Loucy (cell line): ENCODE results near the gene SLC35E4.

ENCODE experiments used
- H2AFZ ChIP-seq: fragments of 200-600 bp; sonication (generic); 2 replicates; pipeline ENCODE4 v1.6.0; 2016; ENCODE audit warnings: antibody characterized with exemption, mild to moderate bottlenecking, low read length, moderate library complexity
- H3F3A ChIP-seq: fragments of 200-600 bp; 2 replicates; pipeline ENCODE4 v1.6.0; 2016; ENCODE audit warnings: antibody characterized with exemption, low read depth, mild to moderate bottlenecking
- H3K27me3 ChIP-seq: fragments of 200-600 bp; sonication (generic); 2 replicates; pipeline ENCODE4 v1.6.1; 2014; ENCODE audit warnings: low read length, mild to moderate bottlenecking; ENCODE audit not compliant: insufficient read depth, poor library complexity, severe bottlenecking
- H3K36me3 ChIP-seq: fragments of 200-600 bp; sonication (generic); 2 replicates; pipeline ENCODE4 v1.6.1; 2016; ENCODE audit warnings: low read length; ENCODE audit not compliant: insufficient read depth
- H3K4me1 ChIP-seq: fragments of 200-600 bp; sonication (generic); 2 replicates; pipeline ENCODE4 v1.5.1; 2014; ENCODE audit warnings: low read length, mild to moderate bottlenecking; ENCODE audit not compliant: insufficient read depth, poor library complexity, severe bottlenecking
- H3K4me2 ChIP-seq: fragments of 200-600 bp; sonication (generic); 2 replicates; pipeline ENCODE4 v1.6.0; 2014; ENCODE audit warnings: antibody characterized with exemption, low read length, low read depth, mild to moderate bottlenecking; ENCODE audit not compliant: poor library complexity, severe bottlenecking
- H3K4me3 ChIP-seq: fragments of 200-600 bp; sonication (generic); 2 replicates; pipeline ENCODE4 v1.5.1; 2014; ENCODE audit warnings: low read length, mild to moderate bottlenecking, mixed read lengths; ENCODE audit not compliant: poor library complexity, severe bottlenecking
- H3K79me2 ChIP-seq: fragments of 200-600 bp; sonication (generic); 2 replicates; pipeline ENCODE4 v1.6.1; 2014; ENCODE audit warnings: low read length; ENCODE audit not compliant: insufficient read depth
- H3K9ac ChIP-seq: fragments of 200-600 bp; sonication (generic); 2 replicates; pipeline ENCODE4 v1.6.0; 2014; ENCODE audit warnings: mild to moderate bottlenecking, low read depth, low read length, moderate library complexity; ENCODE audit not compliant: poor library complexity, severe bottlenecking
- H3K9me2 ChIP-seq: fragments of 200-600 bp; sonication (generic); replicated peaks from 2 replicates; pipeline ENCODE4 v1.6.1; 2016; ENCODE audit warnings: low read depth, low read length, mixed read lengths
- H3K9me3 ChIP-seq: fragments of 200-600 bp; sonication (generic); 2 replicates; pipeline ENCODE4 v1.6.1; 2014; ENCODE audit warnings: mild to moderate bottlenecking, antibody characterized with exemption, low read length, low read depth; ENCODE audit not compliant: insufficient read depth
- H4K20me1 ChIP-seq: fragments of 200-600 bp; sonication (generic); 2 replicates; pipeline ENCODE4 v1.6.0; 2014; ENCODE audit warnings: antibody characterized with exemption, low read length, mild to moderate bottlenecking; ENCODE audit not compliant: insufficient read depth, poor library complexity, severe bottlenecking
- CTCF ChIP-seq: fragments of 200-600 bp; sonication (generic); conservative IDR thresholded peaks from 2 replicates; pipeline ENCODE4 v1.5.1; 2014; ENCODE audit warnings: mild to moderate bottlenecking, antibody characterized with exemption, low read length
- EZH2phosphoT487 ChIP-seq: fragments of 200-600 bp; IDR thresholded peaks from 2 replicates; pipeline ENCODE4 v1.6.1; 2018; ENCODE audit warnings: antibody characterized with exemption, mild to moderate bottlenecking, moderate library complexity, borderline replicate concordance

Gene SLC35E4

GRCh38 chr22:30605449-30606110, 30.0 kb upstream of the SLC35E4 start:
- H3F3A ChIP-seq = 0 out of 2 replicates have a peak, but pooled peaks cover 4% of the 10 kb centered on the region
- H2AFZ ChIP-seq = peak overlapping the region; percentile 94; the same call in 1 of the 2 replicates
- H3K9me3 ChIP-seq = no peaks in the 10 kb centered on the region
- H3K9me2 ChIP-seq = no peaks in the 10 kb centered on the region
- H3K4me3 ChIP-seq = peak overlapping the region; percentile 87
- peaks cover 35% of the 10 kb centered on the region for H3K4me1 ChIP-seq
- TF ChIP-seq CTCF (peak; percentile 84), EZH2phosphoT487 (no peak)
- H4K20me1 ChIP-seq = no peaks in the 10 kb centered on the region
- H3K36me3 ChIP-seq = no peaks in the 10 kb centered on the region
- peak overlapping the region; percentile 92 for H3K4me2 ChIP-seq
- H3K9ac ChIP-seq = peak overlapping the region; percentile 70
- H3K27me3 ChIP-seq = no peaks in the 10 kb centered on the region
- H3K79me2 ChIP-seq = no peaks in the 10 kb centered on the region

- H3K79me2 ChIP-seq = no peaks in the 10 kb centered on the region
- no peaks in the 10 kb centered on the region for H3K36me3 ChIP-seq
- H3K9me3 ChIP-seq = no peaks in the 10 kb centered on the region
- TF ChIP-seq EZH2phosphoT487 (no peak), CTCF (no peak; the same call in 1 of the 2 replicates)
- peak within 1 kb of the TSS; percentile 70 for H3K9ac ChIP-seq
- H3F3A ChIP-seq = 0 out of 2 replicates have a peak, but pooled peaks cover 4% of the 10 kb centered on the region
- peaks cover 35% of the 10 kb centered on the region for H3K4me1 ChIP-seq
- H2AFZ ChIP-seq = peak within 1 kb of the TSS; percentile 94
- H3K27me3 ChIP-seq = no peaks in the 10 kb centered on the region
- H4K20me1 ChIP-seq = no peaks in the 10 kb centered on the region
- peak within 1 kb of the TSS; percentile 92 for H3K4me2 ChIP-seq
- H3K9me2 ChIP-seq = no peaks in the 10 kb centered on the region
- peak within 1 kb of the TSS; percentile 87 for H3K4me3 ChIP-seq
Measured at GRCh38 chr22:30606455-30607299, 28.9 kb upstream of the SLC35E4 start, which contains the start of gene TCN2. TCN2 (plus strand) TSS chr22:30607174; CDS start chr22:30607332, 158 bp downstream.

GRCh38 chr22:30607300-30607930, 28.2 kb upstream of the SLC35E4 start:
- H3K9me2 ChIP-seq = no peaks in the 10 kb centered on the region
- H3K4me2 ChIP-seq = peak overlapping the region; percentile 92
- TF ChIP-seq EZH2phosphoT487 (no peak), CTCF (no peak)
- H3K9me3 ChIP-seq = no peaks in the 10 kb centered on the region
- peak overlapping the region; percentile 94 for H2AFZ ChIP-seq
- H3K4me3 ChIP-seq = peak overlapping the region; percentile 87
- H3K4me1 ChIP-seq = peaks cover 35% of the 10 kb centered on the region
- no peaks in the 10 kb centered on the region for H3K36me3 ChIP-seq
- H3F3A ChIP-seq = 0 out of 2 replicates have a peak, but pooled peaks cover 3% of the 10 kb centered on the region
- no peaks in the 10 kb centered on the region for H3K27me3 ChIP-seq
- no peaks in the 10 kb centered on the region for H4K20me1 ChIP-seq
- H3K79me2 ChIP-seq = no peaks in the 10 kb centered on the region
- peak overlapping the region; percentile 70 for H3K9ac ChIP-seq
